OCI-LY7 (cell line): Measurements from ENCODE around the gene SMURF1. TPM values are rescaled to one million over a fixed set of nuclear protein-coding genes. Genes with fewer than 3 reads are reported as not detected.

Experiments
- BruUV-seq: library from RNA; stranded (reverse); fragments of 400-500 nt; replicated peaks from 2 replicates; lab custom pipeline; 2021; lab: Mats Ljungman, UMichigan
- CTCF ChIA-PET: fragments of 300-600 bp; sonication (Branson Sonifier 250); formaldehyde crosslinking; loops from one replicate; lab custom pipeline; 2022; ENCODE audit warnings: antibody characterized with exemption; ENCODE audit not compliant: unreplicated experiment; lab: Charles Lee
- POLR2A ChIA-PET: fragments of 300-600 bp; sonication (Branson Sonifier 250); formaldehyde crosslinking; loops from one replicate; lab custom pipeline; 2022; ENCODE audit warnings: antibody characterized with exemption; lab: Charles Lee
- DNase-seq: peaks from one replicate; pipeline ENCODE4 v3.0.0-alpha.2; 2015; ENCODE audit warnings: low spot score
- H2AFZ ChIP-seq: fragments of 200-600 bp; sonication (generic), shearing (Covaris generic); 2 replicates; pipeline ENCODE4 v1.6.1; 2014; ENCODE audit warnings: mild to moderate bottlenecking, antibody characterized with exemption, low read length, moderate library complexity
- H3K27ac ChIP-seq: fragments of 200-600 bp; sonication (generic); 2 replicates; pipeline ENCODE4 v1.5.1; 2014; ENCODE audit warnings: mixed run types, low read depth, mild to moderate bottlenecking, moderate library complexity, low read length, inconsistent platforms; ENCODE audit not compliant: poor library complexity, severe bottlenecking
- H3K36me3 ChIP-seq: fragments of 200-600 bp; sonication (generic); 2 replicates; pipeline ENCODE4 v1.6.1; 2014; ENCODE audit warnings: mild to moderate bottlenecking, antibody characterized with exemption, low read length, moderate library complexity, mixed read lengths; ENCODE audit not compliant: insufficient read depth
- H3K4me1 ChIP-seq: fragments of 200-600 bp; sonication (generic); 2 replicates; pipeline ENCODE4 v1.5.1; 2014; ENCODE audit warnings: mild to moderate bottlenecking, low read length; ENCODE audit not compliant: insufficient read depth, poor library complexity, severe bottlenecking
- H3K4me2 ChIP-seq: fragments of 200-600 bp; sonication (generic); 2 replicates; pipeline ENCODE4 v1.6.1; 2014; ENCODE audit warnings: mild to moderate bottlenecking, low read length
- H3K4me3 ChIP-seq: fragments of 200-600 bp; sonication (generic); 2 replicates; pipeline ENCODE4 v1.5.1; 2014; ENCODE audit warnings: mild to moderate bottlenecking, low read depth, low read length; ENCODE audit not compliant: poor library complexity, severe bottlenecking
- H3K79me2 ChIP-seq: fragments of 200-600 bp; sonication (generic); 2 replicates; pipeline ENCODE4 v1.6.1; 2016; ENCODE audit warnings: low read depth, mild to moderate bottlenecking, low read length, moderate library complexity, mixed read lengths; ENCODE audit not compliant: insufficient read depth
- H3K9me2 ChIP-seq: fragments of 200-600 bp; sonication (generic); 2 replicates; pipeline ENCODE4 v1.6.1; 2016; ENCODE audit warnings: mild to moderate bottlenecking, low read length, mixed read lengths; ENCODE audit not compliant: insufficient read depth
- H3K9me3 ChIP-seq: fragments of 200-600 bp; sonication (generic); 2 replicates; pipeline ENCODE4 v1.6.1; 2014; ENCODE audit warnings: mild to moderate bottlenecking, mixed run types, low read length, mixed read lengths
- H4K20me1 ChIP-seq: fragments of 200-600 bp; sonication (generic); 2 replicates; pipeline ENCODE4 v1.6.1; 2014; ENCODE audit warnings: mild to moderate bottlenecking, antibody characterized with exemption, low read length, moderate library complexity, mixed read lengths; ENCODE audit not compliant: insufficient read depth
- EZH2phosphoT487 ChIP-seq: fragments of 200-600 bp; sonication (generic); IDR thresholded peaks from 2 replicates; pipeline ENCODE4 v1.6.1; 2018; ENCODE audit warnings: low read depth, borderline replicate concordance, mild to moderate bottlenecking, mixed run types, antibody characterized with exemption, low read length, moderate library complexity, mixed read lengths
- intact Hi-C: fragments of 100-400 bp; cut with micrococcal nuclease; formaldehyde crosslinking; loops from one replicate; pipeline ENCODE4 v1.10.0; 2022; ENCODE audit not compliant: unreplicated experiment
- total RNA-seq, 2 experiments: library from RNA; depleted of rRNA in 1 of 2; stranded (reverse); fragments of >200 nt in 1 of 2; shearing (Covaris generic) in 1 of 2; gene quantifications; 2 replicates each; pipeline ENCODE4 v1.2.3, GENCODE V29; 2014 to 2022
- TF ChIP-seq, protein P1 (sequence below): fragments of 200-600 bp; sonication (generic); conservative IDR thresholded peaks from 2 replicates; pipeline ENCODE4 v1.5.1; 2014; ENCODE audit warnings: mild to moderate bottlenecking, antibody characterized with exemption, low read length, moderate library complexity, mixed read lengths

SMURF1 gene
- total RNA-seq, 2 experiments from 2014 or later = 11.5 to 17.8 TPM

DNA sequence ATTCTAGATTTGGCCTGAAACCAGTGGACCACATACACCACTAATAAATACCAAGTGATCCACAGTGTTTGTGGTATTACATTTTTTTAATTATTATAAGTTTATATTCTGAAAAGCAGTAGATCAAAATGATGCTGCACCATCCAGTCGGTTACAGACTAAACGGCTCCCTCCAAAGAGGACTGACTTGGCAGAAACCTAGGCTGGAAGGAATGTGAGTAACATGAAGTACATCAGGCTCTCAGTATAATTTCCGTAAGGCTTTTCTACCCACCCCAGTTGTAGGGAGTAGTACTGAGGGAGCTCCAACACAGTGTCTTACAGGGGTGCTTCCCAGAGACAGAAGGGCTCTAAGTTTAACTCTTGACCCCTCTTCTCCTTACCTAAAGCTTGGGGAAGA lies 146.1 kb downstream of the SMURF1 start:
- TF ChIP-seq EZH2phosphoT487 = no peak
- TF ChIP-seq, protein P1, sequence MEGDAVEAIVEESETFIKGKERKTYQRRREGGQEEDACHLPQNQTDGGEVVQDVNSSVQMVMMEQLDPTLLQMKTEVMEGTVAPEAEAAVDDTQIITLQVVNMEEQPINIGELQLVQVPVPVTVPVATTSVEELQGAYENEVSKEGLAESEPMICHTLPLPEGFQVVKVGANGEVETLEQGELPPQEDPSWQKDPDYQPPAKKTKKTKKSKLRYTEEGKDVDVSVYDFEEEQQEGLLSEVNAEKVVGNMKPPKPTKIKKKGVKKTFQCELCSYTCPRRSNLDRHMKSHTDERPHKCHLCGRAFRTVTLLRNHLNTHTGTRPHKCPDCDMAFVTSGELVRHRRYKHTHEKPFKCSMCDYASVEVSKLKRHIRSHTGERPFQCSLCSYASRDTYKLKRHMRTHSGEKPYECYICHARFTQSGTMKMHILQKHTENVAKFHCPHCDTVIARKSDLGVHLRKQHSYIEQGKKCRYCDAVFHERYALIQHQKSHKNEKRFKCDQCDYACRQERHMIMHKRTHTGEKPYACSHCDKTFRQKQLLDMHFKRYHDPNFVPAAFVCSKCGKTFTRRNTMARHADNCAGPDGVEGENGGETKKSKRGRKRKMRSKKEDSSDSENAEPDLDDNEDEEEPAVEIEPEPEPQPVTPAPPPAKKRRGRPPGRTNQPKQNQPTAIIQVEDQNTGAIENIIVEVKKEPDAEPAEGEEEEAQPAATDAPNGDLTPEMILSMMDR = no peak
- no peak overlapping the region for H3K4me3 ChIP-seq
- H3K4me2 ChIP-seq = no peak overlapping the region
- no peak overlapping the region for H2AFZ ChIP-seq
- H4K20me1 ChIP-seq = no peaks in the 10 kb centered on the region
- intact Hi-C loops = no loop called here
- DNase-seq = no peak
- peaks cover 99% of the 10 kb centered on the region for H3K36me3 ChIP-seq
- ChIA-PET POLR2A (interaction anchor here (0.6 kb wide), 2 partner anchors 96 to 727 kb away, joined by 4 to 5 read pairs; no protein-coding TSS in a partner anchor), CTCF (no interaction called here)
- no peaks in the 10 kb centered on the region for H3K9me3 ChIP-seq
- no peaks in the 10 kb centered on the region for H3K4me1 ChIP-seq
- no peaks in the 10 kb centered on the region for H3K9me2 ChIP-seq
- no peaks in the 10 kb centered on the region for H3K79me2 ChIP-seq
- TSS peak; percentile 19 for BruUV-seq
- no peak overlapping the region for H3K27ac ChIP-seq

DNA sequence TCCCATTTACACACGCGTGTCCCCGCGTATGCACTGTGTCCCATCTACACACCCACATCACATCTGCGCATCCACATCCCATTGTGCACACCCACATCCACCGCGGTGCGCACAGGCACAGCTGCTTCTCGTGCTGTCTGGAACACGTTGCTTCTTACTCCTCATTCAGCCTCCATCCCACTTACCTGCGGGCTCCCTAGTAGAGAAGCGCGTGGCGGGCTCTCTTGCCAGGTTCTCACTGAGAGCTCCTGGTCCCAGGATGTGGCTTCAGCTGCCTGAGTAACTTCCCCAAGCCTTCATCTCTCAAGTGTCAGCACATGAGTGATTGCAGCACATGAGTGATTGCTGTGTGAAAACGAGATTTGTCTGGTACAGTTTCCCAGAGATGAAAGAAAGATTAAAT lies 147.8 kb downstream of the SMURF1 start:
- no peaks in the 10 kb centered on the region for H3K9me3 ChIP-seq
- no peak overlapping the region for H3K27ac ChIP-seq
- H3K79me2 ChIP-seq = no peaks in the 10 kb centered on the region
- DNase-seq = no peak
- H3K4me1 ChIP-seq = no peaks in the 10 kb centered on the region
- H3K4me3 ChIP-seq = no peak overlapping the region
- H3K9me2 ChIP-seq = no peaks in the 10 kb centered on the region
- no peaks in the 10 kb centered on the region for H4K20me1 ChIP-seq
- intact Hi-C loops = no loop called here
- TF ChIP-seq, protein P1 = no peak
- TF ChIP-seq EZH2phosphoT487 = no peak
- no peak overlapping the region for H2AFZ ChIP-seq
- CTCF ChIA-PET = no interaction called here
- no TSS peak for BruUV-seq
- peaks cover 100% of the 10 kb centered on the region for H3K36me3 ChIP-seq
- POLR2A ChIA-PET = interaction anchor here (0.6 to 1.4 kb wide), 3 partner anchors 11 to 62 kb away, joined by 3 to 4 read pairs (median 4); no protein-coding TSS in a partner anchor
- no peak overlapping the region for H3K4me2 ChIP-seq

DNA sequence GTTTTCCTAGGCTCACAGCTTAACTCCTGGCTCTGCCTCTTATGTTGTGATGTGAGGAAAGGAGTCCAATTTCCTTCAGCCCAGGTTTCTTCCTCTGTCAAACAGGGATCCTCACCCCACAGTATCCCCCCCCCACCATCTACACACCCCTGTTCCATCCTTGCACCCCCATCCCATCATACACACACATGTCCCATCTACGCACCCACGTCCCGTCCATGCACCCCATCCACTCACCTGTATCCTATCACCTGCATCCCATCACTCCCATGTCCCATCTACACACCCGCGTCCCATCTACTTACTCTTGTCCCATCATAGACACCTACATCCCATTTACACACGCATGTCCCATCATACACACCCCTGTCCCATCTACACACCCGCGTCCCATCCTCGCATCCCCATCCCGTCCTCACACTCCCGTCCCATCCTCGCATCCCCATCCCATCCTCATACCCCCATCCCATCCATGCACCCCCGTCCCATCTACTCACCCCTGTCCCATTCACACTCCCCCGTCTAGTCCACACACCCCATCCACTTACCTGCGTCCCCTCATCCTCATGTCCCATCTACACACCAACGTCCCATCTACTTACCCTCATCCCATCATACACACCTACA lies 148.3 kb downstream of the SMURF1 start:
- Histone ChIP-seq H3K4me2 (no peak overlapping the region), H3K36me3 (peaks cover 100% of the 10 kb centered on the region), H4K20me1 (no peaks in the 10 kb centered on the region), H3K9me2 (no peaks in the 10 kb centered on the region), H3K79me2 (no peaks in the 10 kb centered on the region), H3K27ac (no peak overlapping the region), H3K4me3 (no peak overlapping the region), H3K4me1 (no peaks in the 10 kb centered on the region), H3K9me3 (no peaks in the 10 kb centered on the region), H2AFZ (no peak overlapping the region)
- DNase-seq = no peak
- BruUV-seq = no TSS peak
- POLR2A ChIA-PET = interaction anchor here (0.6 kb wide), 1 partner anchor 192 kb away, joined by 6 read pairs; no protein-coding TSS in a partner anchor
- CTCF ChIA-PET = no interaction called here
- intact Hi-C loops = no loop called here
- no peak for TF ChIP-seq EZH2phosphoT487
- TF ChIP-seq, protein P1 = no peak
